Kidney capillary endothelial cell (primary cell): ENCODE data around the gene SORBS2.

Source experiments
- DNase-seq: peaks from one replicate; pipeline ENCODE4 v3.0.0-alpha.2; 2018; ENCODE audit warnings: low spot score

The SORBS2 gene

DNA sequence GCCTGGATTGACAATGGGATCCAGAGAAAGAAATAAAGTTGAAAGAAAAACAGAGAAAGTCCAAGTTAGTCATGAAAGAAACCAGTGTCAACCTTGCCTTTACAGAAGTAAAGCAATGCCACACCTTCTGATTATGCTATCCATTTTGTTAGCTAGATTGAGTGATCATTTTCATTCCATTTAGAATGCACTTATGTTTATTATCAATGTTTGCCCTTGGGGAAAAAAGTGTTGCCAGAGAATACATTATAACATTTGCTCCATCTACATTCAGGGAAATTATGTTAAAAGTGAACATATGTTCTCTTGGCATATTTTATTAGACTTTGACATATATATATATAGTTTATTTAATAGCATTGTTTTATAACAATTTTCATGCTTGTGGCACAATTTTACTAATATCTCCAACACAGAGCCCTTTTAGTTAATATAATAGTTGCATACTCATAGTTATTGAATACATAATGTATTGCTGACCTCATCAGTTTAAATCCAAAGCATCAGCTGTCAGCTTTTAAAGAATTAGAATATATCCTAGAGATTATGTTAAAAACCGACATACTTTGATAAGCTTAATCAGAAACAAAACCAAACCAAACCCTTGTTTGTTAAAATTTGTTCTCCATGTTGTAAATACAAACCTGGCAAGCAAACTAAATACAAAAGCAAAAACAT, 134.2 kb downstream of the SORBS2 start:
- DNase-seq = no peak

- no peak for DNase-seq
Measured at GRCh38 chr4:185672618-185673017, 139.4 kb downstream of the SORBS2 start.

- no peak for DNase-seq
Measured at GRCh38 chr4:185672151-185672550, 139.8 kb downstream of the SORBS2 start.

DNA sequence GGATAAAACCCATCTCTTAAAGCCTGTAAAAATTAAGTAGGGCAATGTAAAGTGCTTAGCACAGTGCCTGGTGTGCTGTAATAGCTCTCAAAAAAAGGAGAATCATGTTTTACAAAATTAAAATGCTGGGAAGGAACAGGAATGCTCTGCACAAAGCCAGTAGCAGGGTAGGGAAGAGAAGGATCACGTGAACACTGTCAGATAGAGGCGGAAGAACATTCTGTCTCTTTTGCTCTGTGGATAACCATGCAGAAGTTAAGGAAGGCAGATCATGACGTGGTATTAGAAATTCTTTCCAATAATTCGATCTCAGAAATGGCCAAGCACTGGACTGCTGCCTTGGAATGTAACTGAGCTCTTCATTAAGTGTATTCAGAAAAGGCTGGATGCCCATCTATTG, 140.5 kb downstream of the SORBS2 start:
- DNase-seq = no peak

DNA sequence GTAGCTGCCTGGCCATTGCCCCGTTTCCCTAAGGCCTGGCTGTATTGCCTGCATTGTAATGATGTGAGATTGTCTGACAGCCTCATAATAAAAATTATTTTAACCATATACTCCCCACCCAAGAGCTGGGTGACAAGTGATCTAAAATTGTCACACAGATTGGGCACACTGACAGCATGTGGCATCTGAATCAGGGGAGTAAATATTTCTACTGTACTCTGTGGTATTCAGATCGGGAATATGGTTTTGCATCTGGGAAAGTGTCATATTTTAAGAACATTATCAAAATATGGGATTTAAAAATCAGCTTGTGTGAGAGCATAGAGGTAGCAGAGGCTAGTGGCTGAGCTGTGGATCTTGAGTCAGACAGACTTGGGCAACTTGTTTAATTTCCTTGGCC, 140.9 kb downstream of the SORBS2 start:
- no peak for DNase-seq

DNA sequence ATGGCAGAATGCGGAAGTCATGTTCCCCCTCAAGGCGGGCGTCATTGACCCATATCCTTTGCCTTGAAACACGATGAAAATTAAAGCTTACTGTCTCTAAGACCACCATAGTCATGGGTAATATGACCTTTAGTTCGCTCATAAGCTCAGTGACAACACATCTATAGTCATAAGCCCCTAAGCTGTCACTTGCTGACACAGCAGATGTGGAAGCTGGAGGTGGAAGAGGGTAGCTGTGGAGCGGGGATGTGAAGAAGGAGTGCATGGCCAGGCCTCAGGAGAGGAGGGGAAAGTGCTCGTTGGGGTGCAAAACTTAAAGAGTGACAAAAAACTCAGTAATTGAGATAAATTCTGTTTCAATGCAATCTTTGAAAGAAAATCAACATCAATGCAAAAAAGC, 142.7 kb downstream of the SORBS2 start:
- DNase-seq = no peak

DNA sequence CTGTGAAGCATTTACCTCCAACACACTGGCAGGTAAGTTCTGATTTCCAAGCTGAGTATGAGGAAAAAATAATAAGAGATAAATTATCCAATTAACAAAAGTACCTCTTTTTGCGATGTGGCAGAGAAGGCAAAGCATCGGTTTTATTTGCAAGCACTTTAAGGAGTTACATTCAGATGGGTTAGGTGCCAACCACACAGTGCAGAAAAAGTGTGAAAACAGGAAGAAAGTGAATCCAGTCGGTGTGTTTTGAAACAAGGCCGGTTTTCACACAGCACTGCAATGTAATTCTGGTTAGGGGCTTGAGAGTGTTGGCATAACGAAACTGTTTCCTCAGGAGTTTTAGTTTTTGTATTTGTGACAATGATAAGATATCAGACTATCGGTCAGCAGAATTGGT, 145.8 kb downstream of the SORBS2 start:
- DNase-seq = no peak

- no peak for DNase-seq
Measured at GRCh38 chr4:185665655-185666054, 146.3 kb downstream of the SORBS2 start.

- DNase-seq = no peak
Measured at GRCh38 chr4:185664481-185664880, 147.5 kb downstream of the SORBS2 start.

- DNase-seq = no peak
Measured at GRCh38 chr4:185662030-185662778, 149.8 kb downstream of the SORBS2 start.

GRCh38 chr4:185660340-185660739, 151.7 kb downstream of the SORBS2 start:
- DNase-seq = no peak

- no peak for DNase-seq
Measured at GRCh38 chr4:185657699-185658098, 154.3 kb downstream of the SORBS2 start.

- DNase-seq = no peak
Measured at GRCh38 chr4:185657183-185657582, 154.8 kb downstream of the SORBS2 start.

- no peak for DNase-seq
Measured at GRCh38 chr4:185656467-185656931, 155.5 kb downstream of the SORBS2 start.

DNA sequence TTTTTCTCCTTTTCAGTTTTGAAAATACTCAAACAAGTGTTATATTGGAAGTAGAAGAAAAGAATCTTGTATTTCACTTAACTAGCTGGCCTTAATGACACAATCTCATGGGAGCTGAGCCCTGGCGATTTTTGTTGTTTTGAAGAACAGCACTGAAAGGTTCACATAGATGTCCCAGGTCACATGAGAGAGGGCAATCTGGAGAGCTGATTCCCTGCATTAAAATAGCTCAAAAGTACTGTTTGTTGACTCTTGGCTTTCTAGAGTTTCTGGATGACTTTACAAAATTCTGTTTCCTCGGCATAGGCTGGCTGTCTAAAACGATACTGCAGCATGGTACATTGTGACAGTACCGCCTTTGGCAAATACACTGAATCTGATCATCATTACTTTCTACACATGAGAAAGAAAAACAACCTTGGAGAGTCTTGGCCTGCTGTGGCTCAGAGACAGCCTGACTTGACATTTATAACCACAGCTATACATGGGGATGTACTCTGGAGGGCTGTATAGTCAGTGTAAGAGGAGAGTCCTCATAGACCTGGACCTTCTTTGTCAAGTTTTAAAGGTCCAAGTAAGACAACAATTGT, 156.9 kb downstream of the SORBS2 start:
- no peak for DNase-seq

DNA sequence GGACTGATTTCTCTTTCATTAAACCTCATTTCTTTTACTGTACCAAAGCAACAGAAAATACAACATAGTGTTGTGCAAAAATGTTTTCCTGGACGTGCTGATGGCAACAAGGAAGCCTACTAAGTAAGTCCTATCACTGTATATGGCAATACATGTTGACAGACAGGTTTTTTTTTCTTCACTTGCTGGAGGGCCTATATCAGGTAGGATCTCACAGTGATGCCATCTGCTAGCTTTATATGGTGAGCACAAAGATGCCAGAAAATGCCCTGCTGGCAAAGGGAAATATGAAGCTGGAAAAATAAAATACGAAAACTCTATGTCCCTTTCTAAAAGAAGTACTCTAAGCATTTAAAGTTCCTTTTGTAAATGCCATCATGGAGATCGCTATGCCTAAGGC, 157.7 kb downstream of the SORBS2 start:
- DNase-seq = no peak

- no peak for DNase-seq
Measured at GRCh38 chr4:185651851-185652250, 160.1 kb downstream of the SORBS2 start.

DNA sequence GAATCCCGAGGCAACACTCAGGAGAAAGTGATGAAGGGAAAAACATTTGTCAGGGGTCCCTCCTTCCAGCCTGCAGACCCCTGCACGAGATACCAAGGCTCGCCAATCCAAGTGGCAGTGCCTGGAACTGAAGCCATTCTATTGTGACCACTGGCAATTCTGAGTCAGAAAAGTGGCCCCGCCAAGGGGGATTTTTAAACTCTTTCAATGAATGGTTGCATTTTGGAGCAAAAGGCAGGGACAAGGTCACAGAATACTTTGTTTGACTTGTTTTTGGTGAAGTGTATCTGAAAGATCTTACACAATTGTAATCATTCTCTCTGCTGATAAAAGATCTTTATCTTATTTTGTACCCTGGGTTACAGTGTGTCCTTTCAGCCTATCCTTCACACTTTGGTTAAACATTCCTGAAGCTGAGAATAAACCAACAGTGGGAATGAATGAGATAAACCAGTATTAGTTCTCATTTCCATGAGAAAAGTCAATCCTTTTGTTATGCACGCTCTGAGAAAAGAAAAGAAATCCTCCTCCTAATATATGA, 160.8 kb downstream of the SORBS2 start:
- no peak for DNase-seq

DNA sequence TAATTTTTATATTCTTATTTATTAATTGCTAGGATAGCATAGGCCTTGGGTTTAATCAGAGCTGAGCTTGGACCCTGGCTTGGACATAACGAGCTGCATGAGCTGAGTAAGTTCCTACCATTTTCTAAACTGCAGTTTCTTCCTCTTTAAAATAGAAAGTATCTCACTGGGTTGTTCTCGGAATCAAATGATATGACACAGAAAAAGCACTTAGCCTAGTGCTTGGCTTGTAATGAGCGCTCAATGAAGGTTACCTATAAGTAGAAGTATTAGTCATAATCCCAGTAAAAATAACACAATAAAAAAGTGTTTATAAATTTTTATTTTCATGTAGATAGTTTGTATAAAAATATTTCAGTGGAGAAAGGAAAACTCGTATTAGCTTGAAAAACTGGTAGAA, 163.4 kb downstream of the SORBS2 start:
- DNase-seq = no peak

- no peak for DNase-seq
Measured at GRCh38 chr4:185645403-185645802, 166.6 kb downstream of the SORBS2 start.

DNA sequence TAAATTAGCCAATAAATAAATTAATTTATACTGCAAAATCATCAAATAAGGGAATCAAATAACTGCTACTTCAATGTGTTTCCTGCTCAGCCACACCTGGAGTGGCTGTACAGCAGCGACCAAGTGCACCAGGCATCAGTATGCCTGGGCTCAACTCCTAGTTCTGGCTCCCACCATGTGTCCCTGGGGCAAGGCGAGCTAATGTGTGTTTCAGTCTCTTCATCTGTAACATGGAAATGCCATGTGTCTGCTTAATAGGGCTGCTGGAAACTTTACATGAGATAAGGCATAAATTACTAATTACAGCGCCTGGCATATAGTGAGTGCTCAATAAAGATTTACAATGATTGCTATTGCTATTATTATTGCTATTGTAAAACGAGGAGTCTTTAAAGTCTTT, 167.6 kb downstream of the SORBS2 start:
- DNase-seq = no peak

- DNase-seq = no peak
Measured at GRCh38 chr4:185642907-185643306, 169.1 kb downstream of the SORBS2 start.
